Stromal cell of bone marrow (primary cell): ENCODE data around the gene PHLDB1.

Source experiments
- DNase-seq: peaks from one replicate; pipeline ENCODE4 v3.0.0-alpha.2; 2012; ENCODE audit warnings: low read depth

Gene PHLDB1

DNA sequence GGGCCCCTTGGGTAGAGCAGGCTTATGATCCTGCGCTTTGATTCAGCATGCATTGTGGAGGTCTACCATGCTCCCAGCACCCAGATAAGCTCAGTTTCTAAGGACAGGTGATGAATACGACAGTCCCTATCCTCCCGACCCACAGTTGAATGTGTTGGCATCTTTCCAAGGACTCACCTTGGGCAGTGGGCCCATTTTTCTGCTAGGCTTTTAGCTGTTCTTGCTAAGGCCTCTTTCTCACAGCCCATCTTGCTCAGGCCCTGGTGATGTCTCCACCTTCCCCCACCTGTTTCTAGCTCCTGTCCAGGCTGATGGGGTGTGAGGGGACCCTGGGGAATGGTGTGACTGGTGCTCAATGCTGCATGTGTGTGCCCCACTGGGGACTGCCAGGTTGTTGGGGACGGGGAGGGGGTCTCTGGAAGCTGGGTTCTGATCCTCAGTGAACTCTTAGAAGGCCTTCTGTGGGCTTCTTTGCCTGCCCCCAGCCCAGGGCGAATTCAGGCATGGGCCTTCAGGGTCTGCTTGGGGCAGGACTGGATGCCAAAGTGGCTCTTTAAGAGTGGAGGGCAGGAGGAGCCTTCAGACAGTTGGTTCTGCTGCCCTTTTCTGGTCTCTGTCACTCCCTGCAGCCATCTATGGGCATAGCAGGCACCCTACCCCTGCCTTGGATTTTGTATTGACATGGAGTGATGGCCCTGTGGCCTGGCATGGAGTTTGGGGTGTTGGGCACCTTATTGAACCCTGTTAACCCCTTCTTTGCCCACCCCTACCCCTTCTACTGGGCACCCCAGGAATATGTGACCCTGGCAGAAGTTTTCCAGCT is 33.1 kb downstream of the PHLDB1 start:
- DNase-seq, result no peak

DNA sequence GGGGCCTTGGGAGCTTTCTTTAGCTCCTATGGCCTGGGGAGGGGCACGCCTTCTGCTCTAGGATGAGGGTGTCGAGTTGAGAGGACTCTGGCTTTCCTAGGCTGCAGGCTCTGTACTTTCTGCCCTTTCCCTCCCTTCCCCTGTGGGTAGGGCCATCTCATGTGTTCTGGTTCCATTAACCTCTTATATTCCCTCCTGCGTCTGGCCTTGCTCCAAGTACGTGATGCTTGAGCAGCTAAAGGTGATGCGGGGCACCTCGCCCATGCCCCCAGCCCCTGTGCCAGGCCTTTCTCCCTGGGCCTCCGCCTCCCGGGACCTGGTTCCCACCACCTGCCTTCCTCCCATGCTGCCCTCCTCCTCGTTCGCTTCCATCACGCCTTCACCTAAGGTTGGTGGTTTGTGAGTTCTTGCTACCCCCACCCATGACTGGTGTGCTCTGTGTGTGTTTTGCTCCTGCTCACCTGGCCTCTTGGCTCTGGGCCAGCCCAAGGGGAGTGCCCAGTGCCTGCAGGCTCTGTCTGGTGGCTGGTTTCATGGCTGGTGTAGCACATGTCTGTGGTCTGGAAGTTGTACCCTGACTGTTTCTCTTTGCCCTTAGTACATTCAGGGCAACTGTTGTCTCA is 34.1 kb downstream of the PHLDB1 start:
- no peak for DNase-seq

DNA sequence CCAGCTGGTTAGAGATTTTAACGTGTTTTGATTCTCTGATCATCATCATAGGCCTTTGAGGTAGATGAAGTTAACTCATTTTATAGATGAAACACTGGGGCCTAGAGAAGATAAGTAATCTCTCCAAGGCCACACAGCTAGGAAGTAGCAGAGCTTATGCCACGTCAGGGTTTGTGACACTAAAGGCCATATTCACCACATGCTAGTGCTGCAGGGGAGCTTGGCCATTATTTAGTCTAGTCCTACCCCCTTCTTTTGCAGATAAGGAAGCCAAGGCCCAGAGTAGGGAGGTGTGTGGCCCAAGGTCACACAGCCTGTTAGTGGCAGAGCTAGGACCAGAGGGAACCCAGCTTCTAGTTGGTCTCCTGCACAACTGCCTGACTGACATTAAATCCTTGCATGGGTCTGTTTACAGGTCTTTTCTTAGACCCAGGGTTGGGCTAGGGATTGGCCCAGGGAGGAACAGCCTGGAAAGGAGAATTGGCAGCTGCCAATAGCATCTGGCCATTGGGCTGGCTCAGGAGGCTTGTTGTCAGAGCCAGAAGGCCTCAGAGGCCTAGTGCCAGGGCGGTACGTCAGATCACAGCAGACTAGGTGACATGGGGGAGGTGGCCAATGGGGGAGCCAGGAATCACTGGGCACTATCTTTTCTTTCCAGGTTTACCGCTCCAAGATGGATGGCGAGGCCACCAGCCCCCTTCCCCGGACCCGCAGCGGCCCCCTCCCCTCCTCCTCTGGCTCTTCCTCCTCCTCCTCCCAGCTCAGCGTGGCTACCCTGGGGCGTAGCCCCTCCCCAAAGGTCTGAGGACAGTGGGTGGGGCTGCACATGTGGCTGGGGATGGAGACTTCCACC is 36.0 kb downstream of the PHLDB1 start:
- DNase-seq, result no peak

GRCh38 chr11:118643995-118644345 is 36.6 kb downstream of the PHLDB1 start:
- DNase-seq, result no peak

- no peak for DNase-seq
Measured at GRCh38 chr11:118644496-118644895, 37.1 kb downstream of the PHLDB1 start.

DNA sequence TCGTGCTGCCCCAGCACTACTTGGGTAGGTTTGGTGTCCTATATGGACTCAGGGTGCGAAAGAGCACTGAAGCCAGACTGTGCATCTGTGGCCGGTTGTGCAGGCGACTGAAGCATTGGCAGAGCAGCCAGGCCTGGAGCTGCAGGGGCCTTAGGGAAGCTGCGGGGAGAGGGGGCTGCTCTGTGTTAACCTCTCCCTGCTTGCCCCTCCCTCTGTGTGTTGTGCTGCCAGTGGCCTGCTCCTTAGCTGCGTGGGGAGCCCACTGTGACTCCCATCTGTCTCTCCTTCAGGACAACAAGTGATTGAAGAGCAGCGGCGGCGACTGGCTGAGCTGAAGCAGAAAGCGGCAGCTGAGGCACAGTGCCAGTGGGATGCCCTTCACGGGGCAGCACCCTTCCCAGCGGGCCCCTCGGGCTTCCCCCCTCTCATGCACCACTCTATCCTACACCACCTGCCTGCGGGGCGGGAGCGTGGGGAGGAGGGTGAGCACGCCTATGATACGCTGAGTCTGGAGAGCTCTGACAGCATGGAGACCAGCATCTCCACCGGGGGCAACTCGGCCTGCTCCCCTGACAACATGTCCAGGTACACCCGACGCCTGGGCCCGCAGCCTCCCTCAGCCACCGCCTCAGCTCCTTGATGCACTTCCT is 37.8 kb downstream of the PHLDB1 start:
- DNase-seq, result no peak

- no peak for DNase-seq
Measured at GRCh38 chr11:118646393-118646792, 39.0 kb downstream of the PHLDB1 start.

DNA sequence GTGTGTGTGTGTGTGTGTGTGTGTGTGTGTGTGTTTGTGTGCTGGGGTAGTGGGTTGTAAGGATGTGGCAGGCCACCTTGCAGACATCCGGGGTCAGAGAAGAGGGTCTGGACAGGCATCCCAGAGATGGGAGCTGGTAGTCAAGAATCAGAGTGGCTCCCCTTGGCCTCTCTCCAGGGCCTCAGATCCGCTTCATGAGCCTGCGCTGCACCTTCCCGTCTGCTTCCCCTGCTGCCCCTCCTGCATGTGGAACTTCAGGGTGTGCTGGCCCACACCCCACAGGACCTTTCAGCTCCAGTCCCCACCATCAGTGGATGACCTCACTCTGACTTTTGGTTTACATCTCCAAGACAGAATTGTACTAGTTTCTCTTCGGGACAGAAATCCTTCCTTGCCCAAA is 40.9 kb downstream of the PHLDB1 start:
- no peak for DNase-seq

GRCh38 chr11:118649941-118650340 is 42.5 kb downstream of the PHLDB1 start:
- DNase-seq, result no peak

GRCh38 chr11:118650366-118650765 is 43.0 kb downstream of the PHLDB1 start:
- no peak for DNase-seq

DNA sequence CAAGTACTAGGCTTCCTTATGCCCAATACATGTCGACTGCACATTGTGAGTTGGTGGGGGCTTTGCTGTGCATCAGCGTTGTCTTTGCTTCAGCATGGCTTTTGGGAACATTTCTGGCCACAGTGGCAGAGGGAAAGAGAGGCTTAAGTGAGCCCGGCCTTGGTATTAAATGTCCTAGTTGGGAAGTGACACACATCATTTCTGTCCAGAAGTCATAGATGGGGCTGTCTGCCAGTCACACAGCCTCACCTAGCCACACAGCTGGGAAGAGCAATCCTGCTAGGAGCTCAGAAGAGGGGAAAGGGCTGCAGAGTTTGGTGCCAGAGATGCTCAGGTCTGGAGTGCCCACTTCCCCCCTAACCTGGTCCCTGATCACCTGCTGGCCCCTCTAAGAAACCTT is 44.4 kb downstream of the PHLDB1 start:
- no peak for DNase-seq

- DNase-seq, result no peak
Measured at GRCh38 chr11:118652681-118653181, 45.3 kb downstream of the PHLDB1 start.

DNA sequence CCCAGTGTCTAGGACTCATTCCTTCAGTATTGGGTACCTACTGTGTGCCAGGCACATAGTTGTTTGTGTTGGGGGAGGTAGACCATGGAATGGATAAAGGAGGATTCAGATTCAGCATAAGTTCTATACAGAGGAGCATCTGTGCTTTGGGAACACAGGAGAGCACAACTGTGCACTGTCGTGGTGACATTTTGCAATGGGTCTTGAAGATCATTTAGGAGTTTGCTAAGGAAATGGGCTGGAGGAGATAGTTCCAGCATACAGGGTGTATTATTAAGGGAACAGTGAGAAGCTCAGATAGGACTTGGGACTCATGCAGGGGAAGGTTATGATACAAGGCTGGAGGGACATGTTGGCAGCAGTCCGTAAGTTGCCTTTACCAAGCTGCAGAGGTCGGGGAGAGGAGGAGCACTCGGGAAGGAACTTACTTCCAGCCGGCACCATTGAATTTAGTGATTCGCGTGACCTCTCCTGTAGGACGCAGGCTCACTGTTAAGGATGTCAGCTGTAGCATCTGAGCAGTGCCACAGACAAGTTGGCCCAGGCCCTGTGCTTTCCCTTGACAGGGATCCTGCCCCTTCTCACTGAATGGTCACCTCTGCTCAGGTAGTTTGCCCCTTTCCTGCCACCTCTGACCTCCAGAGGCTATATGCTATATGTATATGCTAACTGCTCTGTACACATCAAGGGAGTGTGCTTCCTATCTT is 46.4 kb downstream of the PHLDB1 start:
- no peak for DNase-seq

DNA sequence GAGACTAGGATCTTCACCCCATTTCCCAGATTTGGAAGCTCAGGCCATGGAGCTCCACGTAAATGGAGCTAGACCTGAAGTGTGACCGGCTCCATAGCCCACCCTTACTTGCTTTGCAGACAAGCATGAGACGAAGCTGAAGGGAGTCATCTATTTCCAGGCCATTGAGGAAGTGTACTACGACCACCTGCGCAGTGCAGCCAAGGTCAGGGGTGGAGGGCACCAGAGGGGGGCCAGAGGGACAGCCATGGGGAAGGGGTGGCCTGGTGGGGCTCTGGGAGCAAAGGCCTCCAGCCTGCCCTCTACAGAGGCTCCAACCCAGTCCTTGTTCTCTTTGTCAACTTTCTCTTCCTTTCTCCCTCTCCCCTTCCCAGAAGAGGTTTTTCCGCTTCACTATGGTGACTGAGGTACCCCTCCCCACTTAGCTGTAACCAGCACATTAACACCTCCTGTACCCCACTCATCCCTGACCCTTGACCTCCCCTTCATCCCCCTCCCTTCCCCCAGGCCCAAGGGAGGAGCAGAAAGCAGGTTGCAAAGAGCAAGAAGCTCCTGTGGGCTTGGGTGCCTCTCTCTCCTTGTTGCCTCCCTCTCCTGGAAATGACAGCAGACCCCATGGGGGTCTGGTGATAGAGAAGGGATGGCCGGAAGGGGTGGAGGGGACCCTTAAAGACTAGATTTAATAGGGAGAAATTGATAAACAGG is 48.2 kb downstream of the PHLDB1 start:
- no peak for DNase-seq

DNA sequence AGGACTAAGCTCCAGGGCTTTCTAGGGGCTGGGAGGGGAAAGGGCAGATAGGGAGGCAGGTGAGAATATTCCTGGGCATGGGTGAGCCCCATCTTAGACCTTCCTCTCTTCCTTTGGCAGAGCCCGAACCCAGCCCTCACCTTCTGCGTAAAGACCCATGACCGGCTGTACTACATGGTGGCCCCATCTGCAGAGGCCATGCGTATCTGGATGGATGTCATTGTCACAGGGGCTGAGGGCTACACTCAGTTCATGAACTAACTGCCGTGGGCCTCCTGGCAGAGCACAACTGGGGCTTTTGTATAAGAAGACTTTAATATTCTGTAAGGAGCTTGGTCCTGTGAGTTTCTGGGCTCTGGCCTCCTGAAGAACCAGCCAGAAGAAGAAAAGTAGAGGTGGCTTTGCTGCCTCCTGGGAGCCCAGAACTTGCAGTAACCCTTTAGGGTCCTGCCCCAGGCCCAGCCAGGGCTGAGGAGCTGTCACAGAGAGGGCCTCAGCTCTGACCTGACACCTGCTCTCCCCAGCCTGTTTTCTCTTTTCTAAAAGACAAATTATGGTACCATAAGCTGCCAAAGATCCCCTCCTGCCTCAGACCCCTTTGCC is 49.2 kb downstream of the PHLDB1 start:
- DNase-seq, result no peak

- DNase-seq, result no peak
Measured at GRCh38 chr11:118657238-118657637, 49.8 kb downstream of the PHLDB1 start.

DNA sequence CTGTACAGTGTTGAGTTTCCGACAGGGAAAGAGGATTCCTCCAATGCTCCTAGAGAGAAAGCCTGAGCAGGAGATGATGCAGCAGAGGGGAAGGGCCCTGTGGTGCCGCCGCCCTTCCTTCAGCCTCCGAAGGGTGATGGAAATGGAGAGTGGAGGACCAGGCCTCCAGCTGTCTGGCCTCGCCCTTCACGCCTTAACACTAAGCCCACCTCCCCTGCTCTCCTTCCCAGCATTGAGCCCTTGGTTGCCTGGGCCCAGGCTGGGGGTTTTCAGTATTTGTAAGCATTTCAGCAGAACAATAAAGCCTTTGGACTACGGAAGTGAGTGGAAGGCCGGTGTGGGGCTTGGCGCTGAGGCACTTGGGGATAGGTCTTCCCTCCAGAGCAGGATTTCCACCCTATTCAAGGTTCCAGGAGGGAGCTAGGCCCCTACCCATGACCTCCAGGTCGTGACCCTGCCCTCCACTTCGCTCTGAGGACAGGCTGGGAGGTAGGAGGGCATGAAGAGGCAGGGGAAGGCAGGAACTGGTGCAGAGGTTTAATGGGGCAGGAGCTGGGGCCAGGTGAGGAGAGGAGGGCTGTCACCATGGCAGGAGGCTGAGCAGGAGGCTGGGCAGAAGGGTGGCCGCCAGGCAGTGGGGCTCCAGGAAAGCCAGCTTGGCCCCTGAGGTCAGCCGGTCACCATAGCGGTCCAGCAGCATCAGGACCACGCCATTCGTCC is 50.5 kb downstream of the PHLDB1 start:
- no peak for DNase-seq

- DNase-seq, result no peak
Measured at GRCh38 chr11:118658429-118659313, 51.3 kb downstream of the PHLDB1 start.
